COLO668 (cell line): Measurements from ENCODE around the gene COL21A1.

Experiments
- DNase-seq: peaks from one replicate; lab custom pipeline; 2025; ENCODE audit not compliant: unreplicated experiment; lab: John Stamatoyannopoulos, UW

COL21A1 gene

DNA sequence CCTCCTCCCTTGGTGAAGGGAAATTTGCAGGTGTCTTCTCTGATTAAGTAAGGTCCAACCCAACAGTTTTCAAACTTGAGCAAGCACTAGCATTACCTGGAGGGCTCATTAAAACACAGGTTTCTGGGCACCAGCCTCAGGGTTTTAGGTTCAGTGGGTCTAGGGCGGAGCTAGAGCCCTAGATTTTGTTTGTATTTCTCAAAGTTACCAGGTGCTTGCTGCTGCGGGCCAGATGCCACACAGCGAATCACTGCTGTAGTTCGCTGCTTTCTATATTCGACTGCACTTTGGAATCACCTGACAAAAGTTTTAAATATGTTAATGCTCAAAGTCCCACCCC, 869 bp downstream of the COL21A1 start:
- DNase-seq: peak; percentile 4

DNA sequence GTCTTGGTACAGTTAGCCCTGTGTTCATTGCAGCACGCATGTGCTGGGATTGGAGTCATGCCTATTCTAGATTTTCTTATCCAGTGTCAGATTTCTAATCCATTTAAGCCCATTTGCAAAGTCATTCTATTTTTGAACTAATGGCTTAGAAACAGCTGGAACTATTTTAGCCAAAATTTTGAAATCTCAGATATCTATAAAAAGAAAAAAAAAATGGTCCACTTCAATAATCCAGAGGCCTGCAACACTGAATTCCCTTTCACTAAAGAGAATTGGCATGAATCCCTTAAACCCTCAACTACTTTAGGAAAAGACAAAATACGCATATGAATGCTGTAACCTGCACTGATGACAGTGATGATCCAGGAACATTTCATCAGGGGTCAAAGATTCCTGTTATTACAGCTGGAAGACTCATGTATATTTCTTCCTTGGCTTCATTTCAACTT, 1.5 kb downstream of the COL21A1 start:
- DNase-seq: no peak

DNA sequence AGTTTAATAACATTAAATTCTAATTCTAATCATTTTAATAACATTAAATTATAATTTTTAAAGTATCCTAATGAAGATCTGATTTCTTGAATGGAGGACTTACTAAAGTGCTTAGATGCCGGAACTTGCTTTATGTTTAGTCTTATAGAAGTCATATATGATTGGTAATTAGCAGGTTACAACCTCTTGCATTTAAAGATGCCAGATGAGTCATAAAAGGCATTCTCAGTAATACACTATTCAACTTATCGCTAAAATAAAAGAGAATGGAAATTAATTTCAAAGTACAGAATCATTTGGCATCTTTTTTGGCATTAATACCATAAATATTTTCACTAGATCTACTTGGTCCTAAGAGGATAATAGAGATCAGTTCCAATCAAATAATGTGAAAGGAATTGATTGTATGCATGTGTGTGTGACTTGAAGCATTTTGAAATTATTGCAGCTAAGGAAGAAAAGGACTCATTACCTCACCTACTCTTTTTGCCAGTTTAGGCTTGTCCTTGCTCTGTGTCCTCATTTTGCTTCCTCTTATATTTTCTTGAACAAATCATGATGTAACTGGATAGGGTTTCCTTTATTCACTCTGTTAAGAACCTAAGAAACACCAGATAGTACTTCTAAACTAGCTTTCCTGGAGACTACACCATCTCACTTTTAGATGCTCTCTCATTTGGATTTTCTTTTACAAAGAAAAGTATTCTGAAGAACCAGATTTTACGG, 2.7 kb downstream of the COL21A1 start:
- DNase-seq: no peak

DNA sequence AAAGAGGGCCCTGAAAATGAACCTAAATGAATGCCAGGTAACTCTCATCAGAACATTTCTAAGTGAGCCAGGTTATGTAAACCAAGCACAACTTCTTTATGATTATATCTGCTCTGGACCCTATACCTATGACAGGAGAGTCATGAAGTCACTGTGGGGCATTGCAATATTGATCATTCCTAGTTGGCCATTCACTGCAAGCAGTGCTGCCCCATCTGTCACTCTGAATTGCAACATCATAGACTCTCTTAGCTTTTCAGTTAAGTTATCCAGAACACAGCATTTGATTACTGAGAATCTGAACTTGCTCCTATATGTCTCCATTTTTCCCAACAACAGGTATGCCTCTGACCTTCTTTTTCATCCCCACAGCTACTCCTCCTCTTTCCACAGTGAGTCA, 3.3 kb downstream of the COL21A1 start:
- DNase-seq: no peak

DNA sequence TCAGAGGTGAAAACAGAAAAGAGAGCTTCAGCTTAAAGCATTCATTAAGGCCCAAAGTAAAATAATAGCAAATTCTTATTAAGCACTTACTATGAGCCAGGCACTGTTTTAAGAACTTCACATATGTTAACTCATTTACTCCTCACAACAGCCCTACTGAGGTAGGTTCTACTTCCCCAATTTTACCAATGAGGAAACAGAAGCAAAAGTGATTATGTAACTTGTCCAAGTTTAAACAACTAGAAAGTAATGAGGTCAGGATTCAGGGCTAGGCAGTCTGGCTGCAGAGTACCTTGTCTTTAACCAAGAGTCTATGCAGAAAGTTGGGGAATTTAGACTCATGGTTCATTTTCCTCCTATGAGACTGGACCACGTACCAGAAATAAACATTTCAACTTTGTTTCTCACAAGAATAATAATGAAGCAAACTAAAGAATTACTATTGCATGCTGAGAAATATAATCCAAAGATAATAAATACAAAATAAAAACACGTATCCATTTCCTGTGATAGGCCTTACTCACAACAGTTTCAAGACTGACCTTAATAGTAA, 3.8 kb downstream of the COL21A1 start:
- no peak for DNase-seq

DNA sequence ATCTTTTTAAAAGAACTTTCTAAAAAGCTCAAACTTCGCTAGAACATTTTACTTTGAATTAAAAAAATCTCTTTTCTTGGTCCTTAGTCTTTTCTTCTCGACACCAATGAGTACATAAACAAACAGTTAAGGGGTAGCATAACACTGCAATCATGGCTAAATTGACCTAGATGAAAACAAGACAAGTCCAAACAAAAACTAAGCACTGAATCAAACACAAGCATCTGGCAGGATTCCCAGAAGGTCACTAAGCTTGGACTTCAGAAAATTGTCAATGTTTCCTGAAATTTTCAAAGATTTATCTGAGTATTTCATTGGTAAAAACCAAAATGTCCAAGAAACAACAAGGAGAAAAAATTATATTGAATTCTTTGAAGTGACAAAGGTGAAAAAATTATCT, 5.0 kb downstream of the COL21A1 start:
- DNase-seq: no peak

DNA sequence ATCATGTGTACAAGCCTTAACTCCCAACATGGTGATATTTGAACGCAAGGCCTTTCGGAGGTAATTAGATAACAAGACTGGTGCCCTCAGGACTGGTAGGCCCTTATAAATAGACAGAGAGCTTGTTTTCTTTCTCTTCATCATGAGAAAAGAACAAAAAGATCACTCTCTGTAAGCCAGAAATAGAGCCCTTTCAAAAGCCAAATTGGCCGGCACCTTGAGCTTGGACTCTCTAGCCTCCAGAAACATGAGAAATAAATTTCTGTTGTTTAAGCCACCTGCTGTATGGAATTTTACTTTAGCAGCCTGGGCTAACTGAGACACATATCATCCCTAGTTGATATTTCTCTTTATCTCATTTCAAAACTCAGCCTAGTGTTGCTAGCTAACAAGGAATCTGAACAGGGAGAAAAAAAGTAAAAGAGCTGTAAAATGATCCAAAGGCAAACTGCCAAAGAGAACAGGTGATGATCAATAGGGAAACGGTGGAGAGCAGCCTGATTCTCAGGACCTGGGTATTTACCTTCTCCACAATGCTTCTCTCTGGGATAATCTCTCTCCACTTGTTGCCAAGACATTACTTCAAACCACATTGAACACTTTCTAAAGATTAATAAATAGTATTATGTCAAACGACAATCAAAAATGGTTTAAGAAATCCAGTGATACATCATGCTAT, 6.1 kb downstream of the COL21A1 start:
- no peak for DNase-seq

DNA sequence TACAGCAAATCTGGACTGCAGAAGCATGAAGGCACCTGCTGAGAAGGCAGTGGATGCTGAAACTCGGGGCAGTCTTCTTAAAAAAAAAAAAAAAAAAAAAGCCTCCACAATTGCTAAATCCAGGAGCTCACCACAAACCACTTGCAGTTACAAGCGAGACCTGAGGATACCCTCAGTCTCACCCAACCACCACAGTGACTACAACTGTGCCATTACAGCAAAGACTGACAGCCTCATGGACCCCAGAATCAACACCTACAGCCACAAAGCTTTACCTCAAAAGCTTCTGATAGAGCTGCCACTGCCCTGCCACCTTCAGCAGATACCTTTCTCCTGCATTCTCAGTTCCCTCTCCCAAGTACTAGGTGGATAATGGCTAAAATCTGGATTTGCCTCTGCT, 9.0 kb downstream of the COL21A1 start:
- no peak for DNase-seq

DNA sequence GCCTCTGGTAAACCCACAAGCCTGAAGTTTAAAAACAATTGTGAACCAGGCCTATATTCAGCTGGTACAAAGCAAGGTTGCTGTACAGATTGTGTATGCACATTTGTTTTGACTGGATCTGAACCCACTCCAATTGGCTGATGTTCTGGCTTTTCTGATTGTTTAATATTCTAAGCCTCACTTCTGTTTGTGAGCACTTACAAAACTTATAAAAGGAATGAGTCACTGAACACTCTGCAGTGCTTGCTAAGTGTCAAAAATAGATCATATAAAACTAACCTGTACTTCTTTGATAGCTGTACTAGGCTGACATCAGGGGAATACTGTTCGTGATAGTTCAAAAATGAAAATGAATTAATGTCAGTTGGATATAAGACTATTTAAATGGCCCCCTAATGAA, 12.1 kb downstream of the COL21A1 start:
- DNase-seq: no peak

DNA sequence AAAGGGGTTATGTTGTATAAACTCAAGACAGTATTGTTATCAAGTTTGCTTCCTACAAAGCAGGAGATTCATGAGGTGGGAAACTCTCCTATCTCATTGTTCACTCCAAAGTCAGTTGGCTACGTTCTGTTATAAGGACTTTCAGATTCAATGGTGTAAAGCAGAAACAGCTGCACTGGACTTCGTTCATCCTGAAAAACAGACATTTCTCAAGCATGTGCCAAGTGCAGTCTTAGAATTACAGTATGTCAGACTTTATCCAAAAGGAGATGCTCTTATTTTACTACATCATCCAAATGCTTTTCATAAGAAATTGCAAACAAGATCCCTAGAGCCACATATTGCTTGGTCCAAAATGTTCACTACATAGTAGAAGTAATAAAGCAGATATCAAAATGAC, 14.9 kb downstream of the COL21A1 start:
- DNase-seq: no peak

DNA sequence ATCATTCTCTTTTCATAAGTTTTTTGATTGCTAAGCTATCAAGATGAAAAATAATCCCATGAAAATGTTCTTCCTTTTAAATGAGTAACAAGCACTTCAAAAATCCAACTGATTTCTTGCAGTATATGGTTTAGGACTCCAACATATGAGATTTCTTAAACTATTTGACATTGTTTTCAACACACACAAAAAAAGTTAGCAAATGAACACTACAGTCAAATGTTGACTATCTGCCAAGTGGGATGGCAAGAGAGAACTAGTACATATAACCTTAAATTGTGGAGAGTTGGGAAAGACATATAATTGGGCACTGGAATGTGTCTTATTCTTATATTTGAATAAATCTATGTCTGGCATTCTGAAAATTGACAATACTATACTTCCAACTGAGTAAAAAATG, 15.6 kb downstream of the COL21A1 start:
- DNase-seq: no peak

DNA sequence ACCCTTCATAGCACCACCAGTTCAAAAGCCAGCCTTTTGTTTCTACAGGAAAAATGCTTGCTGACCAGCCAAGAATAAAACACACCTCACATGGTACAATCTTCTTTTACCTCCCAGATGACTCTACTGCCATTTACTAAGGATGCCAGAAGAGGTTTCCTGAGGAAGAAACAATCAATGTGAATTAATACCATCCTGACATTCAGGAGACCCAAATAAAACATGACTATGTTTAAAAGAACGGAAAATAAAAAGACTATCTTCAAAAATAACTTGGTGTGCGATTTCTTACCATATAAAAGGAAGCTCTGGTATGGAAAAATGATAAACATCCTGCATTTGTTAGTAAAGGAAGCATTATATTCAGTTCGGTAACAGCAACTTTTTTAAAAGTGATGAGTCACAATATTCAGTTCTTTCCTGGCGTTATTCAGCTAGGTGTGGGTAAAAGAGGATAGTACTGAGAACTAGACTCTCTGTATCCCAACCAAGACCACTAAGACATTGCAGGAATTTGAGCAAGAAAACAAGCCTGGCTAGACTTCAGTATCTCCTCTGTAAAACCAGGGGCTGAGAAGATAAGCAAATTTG, 16.3 kb downstream of the COL21A1 start:
- no peak for DNase-seq

DNA sequence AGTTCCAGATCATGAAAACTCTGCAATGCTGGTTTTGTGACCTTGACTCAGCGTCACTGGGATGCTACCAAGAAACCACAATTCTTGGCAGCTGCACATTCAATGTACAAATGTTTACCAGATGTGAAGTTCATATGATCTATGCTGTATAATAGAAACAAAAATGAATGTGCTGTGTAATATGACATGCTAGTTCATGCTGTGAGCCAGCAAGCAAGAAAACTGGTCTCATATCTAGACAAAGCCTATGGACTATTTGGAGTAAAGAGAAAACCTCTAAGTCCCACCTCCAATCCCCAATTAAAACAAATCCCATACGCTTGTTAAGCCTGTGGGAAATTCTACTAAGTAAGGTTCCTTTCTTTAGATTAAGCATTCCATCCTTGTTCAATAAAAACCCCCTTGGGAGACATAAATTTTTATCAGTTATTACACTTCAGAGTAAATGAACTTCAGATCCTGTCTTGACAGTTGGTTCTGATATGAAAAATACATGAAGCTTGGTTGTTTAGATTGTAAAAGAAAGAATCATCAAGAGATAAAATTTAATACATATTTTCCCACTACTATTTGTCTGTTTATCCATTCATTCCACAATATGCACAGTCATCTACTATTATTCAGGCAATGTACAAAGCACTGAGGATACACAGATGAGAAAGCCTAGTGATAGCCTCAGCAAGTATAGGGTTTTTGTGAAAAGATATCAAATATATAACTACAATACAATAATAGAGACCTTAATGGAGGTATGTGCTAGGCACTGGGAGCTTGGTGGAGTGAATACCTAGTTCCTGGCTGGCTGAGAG, 20.1 kb downstream of the COL21A1 start:
- DNase-seq: no peak

DNA sequence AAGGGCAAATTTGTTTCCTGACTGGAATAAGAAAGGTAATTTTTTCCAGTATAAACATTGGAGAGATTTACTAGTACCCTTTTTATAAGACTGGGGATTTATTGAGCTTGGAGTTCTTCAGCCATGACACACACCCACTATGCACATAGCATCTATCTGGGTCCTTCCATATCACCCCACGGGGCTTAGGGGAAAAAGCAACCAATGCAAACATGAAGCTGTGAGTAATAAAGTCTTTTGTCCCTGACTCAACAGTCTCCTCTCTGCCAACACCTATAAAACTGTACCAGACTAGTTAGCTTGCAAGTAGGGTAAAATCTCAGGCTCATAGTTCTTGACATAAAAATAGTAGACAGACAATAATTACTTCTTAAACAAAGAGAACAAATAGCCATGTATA, 23.4 kb downstream of the COL21A1 start:
- DNase-seq: no peak

DNA sequence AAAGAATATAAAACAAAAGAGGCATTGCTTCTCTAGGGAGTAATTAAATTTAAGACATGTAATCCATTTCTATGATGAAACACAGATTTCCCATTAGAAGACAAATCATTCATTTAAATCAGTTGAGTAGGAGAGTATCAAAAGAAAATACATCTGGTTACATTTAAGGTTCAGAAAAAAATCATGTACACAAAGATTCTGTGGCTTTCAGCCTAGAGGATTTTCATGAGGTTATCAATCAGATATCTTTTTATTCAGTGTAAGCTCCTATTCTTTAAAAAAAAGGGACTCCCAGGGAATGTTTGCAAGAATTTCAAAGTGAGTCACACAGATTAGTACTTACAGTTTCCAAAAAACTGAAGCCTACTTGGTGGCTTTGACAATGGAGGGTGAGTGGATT, 24.9 kb downstream of the COL21A1 start:
- DNase-seq: no peak

DNA sequence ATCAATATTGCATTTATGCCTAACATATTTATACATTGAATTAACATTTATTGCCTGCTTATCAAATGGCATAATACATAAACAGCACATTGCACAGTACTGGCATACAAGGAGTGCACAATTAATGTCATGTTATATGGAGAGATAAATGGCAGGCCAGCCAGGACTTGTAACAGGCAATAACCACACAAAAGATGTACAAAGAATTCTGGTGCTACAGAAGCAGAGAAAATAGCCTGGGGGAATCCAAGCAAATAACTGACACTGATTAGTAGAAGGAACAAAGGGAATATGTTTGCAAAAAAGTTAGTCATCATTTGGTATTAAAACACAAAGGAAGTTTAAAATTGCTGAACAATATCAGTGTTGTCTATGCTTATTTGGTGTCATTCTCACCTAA, 27.3 kb downstream of the COL21A1 start:
- no peak for DNase-seq

DNA sequence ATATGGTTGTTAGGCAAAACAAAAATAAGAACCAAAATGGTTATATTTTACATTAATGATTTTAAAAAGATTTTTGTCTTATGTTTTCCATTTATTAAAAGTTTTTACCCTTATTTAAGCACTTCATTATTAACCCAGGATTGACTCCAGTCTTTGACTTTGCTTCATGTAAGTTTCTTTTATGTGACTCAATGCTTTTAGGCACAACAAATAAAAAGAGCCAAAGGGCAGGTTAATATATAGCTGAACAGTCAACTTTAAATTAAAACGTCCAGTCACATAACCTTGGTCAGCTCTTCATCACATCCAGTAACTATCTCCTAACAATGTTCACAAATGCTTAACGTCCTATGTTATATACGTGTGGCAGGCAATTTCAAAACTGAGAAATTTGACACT, 32.7 kb downstream of the COL21A1 start:
- no peak for DNase-seq

DNA sequence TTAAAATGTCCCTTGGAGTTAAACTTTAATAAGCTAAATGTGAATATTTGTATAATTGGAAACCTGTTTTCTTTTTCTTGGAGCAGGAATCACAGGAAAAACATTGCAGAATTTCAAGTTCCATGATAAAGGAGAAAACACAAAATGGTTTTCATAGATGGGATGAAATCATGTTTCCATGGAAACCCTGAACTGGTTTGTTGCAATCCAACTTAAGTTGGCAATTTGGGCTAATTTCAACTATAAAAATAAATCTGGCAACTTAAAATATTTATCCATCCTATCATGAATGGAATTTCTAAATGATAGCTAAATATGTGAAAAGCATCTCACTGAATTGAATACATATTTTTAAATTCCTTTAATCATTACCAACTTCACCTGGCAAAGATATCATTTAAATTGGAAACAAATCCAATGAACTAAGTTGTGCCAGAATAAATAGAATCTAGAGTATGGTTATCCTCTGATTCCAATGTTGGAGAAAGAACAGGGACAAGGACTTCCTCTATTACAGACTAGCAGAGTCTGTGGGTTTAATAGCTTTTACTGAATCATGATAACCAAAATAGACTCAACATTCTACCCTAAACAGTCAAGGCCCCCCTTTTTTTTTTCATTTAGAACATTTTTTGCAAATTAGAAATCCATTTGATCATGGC, 33.2 kb downstream of the COL21A1 start:
- no peak for DNase-seq

DNA sequence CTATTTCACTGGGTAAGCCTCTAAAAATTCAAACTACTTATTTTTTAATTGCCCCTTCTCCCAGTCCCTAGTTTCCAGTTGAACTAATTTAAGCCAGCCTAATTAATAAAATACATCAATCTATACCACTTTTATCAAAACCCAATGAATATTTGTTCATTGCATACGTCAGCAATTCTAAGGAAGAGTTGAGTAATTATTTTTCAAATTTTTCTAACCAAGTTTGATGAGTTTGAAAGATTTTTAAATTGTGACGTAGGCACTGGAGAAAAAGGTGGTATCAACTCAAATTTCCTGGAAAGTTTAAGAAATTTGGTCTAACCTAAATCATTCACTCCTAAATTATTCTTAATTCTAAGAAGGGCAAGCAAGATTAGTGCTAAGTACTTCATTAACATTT, 35.7 kb downstream of the COL21A1 start:
- no peak for DNase-seq

DNA sequence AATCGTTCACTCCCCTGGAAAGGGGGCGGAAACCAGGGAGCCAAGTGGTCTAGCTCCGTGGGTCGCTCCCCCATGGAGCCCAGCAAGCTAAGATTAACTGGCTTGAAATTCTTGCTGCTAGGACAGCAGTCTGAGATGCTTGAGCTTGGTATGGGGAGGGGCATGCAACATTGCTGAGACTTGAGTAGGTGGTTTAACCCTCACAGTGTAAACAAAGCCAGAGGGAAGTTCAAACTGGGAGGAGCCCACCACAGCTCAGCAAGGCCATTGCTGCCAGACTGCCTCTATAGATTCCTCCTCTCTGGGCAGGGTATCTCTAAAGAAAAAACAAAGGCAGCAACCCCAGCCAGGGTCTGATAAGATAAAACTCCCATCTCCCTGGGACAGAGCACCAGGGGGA, 43.2 kb downstream of the COL21A1 start:
- no peak for DNase-seq

DNA sequence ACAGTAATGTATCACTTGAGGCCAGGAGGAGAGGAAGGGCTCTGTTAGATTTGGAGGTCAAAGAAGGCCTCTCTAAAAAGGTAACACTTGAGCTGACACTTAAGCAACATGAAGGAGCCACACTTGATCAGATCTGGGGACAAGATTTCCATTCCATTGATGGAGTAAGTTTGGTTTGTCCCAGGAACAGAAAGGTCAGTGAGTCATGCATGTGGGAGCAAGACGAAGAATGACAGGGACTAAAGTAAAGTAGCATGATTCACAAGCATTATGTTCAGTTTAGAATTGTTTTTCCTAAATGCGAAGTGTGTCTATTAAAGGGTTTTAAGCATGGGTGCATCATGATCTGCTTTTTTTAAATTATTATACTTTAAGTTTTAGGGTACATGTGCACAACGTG, 47.4 kb downstream of the COL21A1 start:
- no peak for DNase-seq
